HepG2 (cell line): ENCODE data around the gene ATP10A. TPM values are rescaled to one million over a fixed set of nuclear protein-coding genes. Genes with fewer than 3 reads are reported as not detected.

Experiments
- CEBPB ChIP-seq: IDR thresholded peaks from 2 replicates; pipeline ENCODE4 v1.6.1; 2011; ENCODE audit warnings: low read depth, low read length, improper control_type of control experiment, borderline replicate concordance
- CREM ChIP-seq, 2 experiments: sonication (generic) in 1 of 2; formaldehyde crosslinking in 1 of 2; IDR thresholded peaks; 2 replicates each; pipeline versions ENCODE4 v1.4.0 to v1.6.1; 2016 to 2020; ENCODE audit warnings: antibody characterized with exemption in 1 of 2, mild to moderate bottlenecking in 1 of 2, missing genetic modification reagents in 1 of 2
- PITX1 ChIP-seq: sonication (generic); formaldehyde crosslinking; IDR thresholded peaks from 2 replicates; pipeline ENCODE4 v1.5.1; 2020; ENCODE audit warnings: mild to moderate bottlenecking, missing genetic modification reagents
- PTBP1 ChIP-seq: fragments of 200-400 bp; formaldehyde crosslinking; IDR thresholded peaks from 2 replicates; pipeline ENCODE4 v1.6.1; 2018; ENCODE audit warnings: low read length, low read depth; ENCODE audit not compliant: poor library complexity, severe bottlenecking
- SMARCC2 ChIP-seq: fragments of 450-650 bp; IDR thresholded peaks from 2 replicates; pipeline ENCODE4 v1.6.1; 2017; ENCODE audit warnings: antibody characterized with exemption, mild to moderate bottlenecking
- SUZ12 ChIP-seq: fragments of 150-350 bp; IDR thresholded peaks from 2 replicates; pipeline ENCODE4 v1.6.1; 2014; ENCODE audit warnings: low read depth, low read length
- ZBTB20 ChIP-seq: sonication (generic); formaldehyde crosslinking; IDR thresholded peaks from 2 replicates; pipeline ENCODE4 v1.8.1; 2023; ENCODE audit warnings: missing genetic modification reagents, low read depth, mild to moderate bottlenecking, borderline replicate concordance
- ZNF264 ChIP-seq: sonication (generic); formaldehyde crosslinking; IDR thresholded peaks from 2 replicates; pipeline ENCODE4 v1.4.0; 2020; ENCODE audit warnings: missing genetic modification reagents
- ZNF367 ChIP-seq: sonication (generic); formaldehyde crosslinking; IDR thresholded peaks from 2 replicates; pipeline ENCODE4 v1.4.0; 2020; ENCODE audit warnings: missing genetic modification reagents, borderline replicate concordance
- ZNF672 ChIP-seq: sonication (generic); formaldehyde crosslinking; IDR thresholded peaks from 2 replicates; pipeline ENCODE4 v1.8.1; 2022; ENCODE audit warnings: missing genetic modification reagents
- ZNF687 ChIP-seq: sonication (generic); formaldehyde crosslinking; IDR thresholded peaks from 2 replicates; pipeline ENCODE4 v1.5.1; 2020; ENCODE audit warnings: mild to moderate bottlenecking, missing genetic modification reagents, moderate library complexity
- polyA plus RNA-seq, 8 experiments: library from polyadenylated mRNA; depleted of rRNA in 3 of 8; stranded (reverse) in 7 of 8; unstranded in 1 of 8; fragments of >200 nt; fragmentation: Illumina TruSeq in 4 of 8; extraction: Trizol in 4 of 8; gene quantifications; 2 replicates each; pipeline versions ENCODE4 v1.2.1 to v1.2.3, GENCODE V29; 2011 to 2016; ENCODE audit warnings: low read depth in 4 of 8, missing spikeins in 1 of 8, mixed read lengths in 1 of 8; ENCODE audit not compliant: insufficient read depth in 1 of 8
- total RNA-seq, 5 experiments: library from RNA; depleted of rRNA; stranded (reverse); fragments of >200 nt; fragmentation: Illumina TruSeq; extraction: Trizol; gene quantifications; 2 replicates each; pipeline ENCODE4 v1.2.3, GENCODE V29; 2016; ENCODE audit warnings: low read depth in 1 of 5
- TF ChIP-seq, protein P1 (sequence below): sonication (generic); formaldehyde crosslinking; IDR thresholded peaks from 2 replicates; pipeline ENCODE4 v1.5.0; 2020; ENCODE audit warnings: missing genetic modification reagents
- TF ChIP-seq, protein P2 (sequence below): sonication (generic); formaldehyde crosslinking; IDR thresholded peaks from 2 replicates; pipeline ENCODE4 v1.5.0; 2020; ENCODE audit warnings: mild to moderate bottlenecking, low read depth, missing genetic modification reagents, borderline replicate concordance
- TF ChIP-seq, protein P3 (sequence below): sonication (generic); formaldehyde crosslinking; IDR thresholded peaks from 2 replicates; pipeline ENCODE4 v1.5.0; 2020; ENCODE audit warnings: mild to moderate bottlenecking, missing genetic modification reagents, borderline replicate concordance

The ATP10A gene
- total and polyA plus RNA-seq, 2 of the 13 experiments (the other 11 are each of a cell fraction or from before 2014, with no cell fraction given): 0.58 to 4.2 TPM

GRCh38 chr15:25850154-25851111 is 12.7 kb downstream of the ATP10A start (continued):
- TF ChIP-seq SMARCC2: no peak
- no peak for TF ChIP-seq ZBTB20
- TF ChIP-seq CEBPB: no peak
- TF ChIP-seq, protein P1, sequence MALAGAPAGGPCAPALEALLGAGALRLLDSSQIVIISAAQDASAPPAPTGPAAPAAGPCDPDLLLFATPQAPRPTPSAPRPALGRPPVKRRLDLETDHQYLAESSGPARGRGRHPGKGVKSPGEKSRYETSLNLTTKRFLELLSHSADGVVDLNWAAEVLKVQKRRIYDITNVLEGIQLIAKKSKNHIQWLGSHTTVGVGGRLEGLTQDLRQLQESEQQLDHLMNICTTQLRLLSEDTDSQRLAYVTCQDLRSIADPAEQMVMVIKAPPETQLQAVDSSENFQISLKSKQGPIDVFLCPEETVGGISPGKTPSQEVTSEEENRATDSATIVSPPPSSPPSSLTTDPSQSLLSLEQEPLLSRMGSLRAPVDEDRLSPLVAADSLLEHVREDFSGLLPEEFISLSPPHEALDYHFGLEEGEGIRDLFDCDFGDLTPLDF (CRISPR knock-in tag): no peak
- no peak for TF ChIP-seq PTBP1
- TF ChIP-seq, protein P2, sequence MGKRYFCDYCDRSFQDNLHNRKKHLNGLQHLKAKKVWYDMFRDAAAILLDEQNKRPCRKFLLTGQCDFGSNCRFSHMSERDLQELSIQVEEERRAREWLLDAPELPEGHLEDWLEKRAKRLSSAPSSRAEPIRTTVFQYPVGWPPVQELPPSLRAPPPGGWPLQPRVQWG: no peak
- TF ChIP-seq PITX1 (CRISPR knock-in tag): no peak
- no peak for TF ChIP-seq ZNF367
- no peak for TF ChIP-seq ZNF672 (CRISPR knock-in tag)
- TF ChIP-seq, protein P3, sequence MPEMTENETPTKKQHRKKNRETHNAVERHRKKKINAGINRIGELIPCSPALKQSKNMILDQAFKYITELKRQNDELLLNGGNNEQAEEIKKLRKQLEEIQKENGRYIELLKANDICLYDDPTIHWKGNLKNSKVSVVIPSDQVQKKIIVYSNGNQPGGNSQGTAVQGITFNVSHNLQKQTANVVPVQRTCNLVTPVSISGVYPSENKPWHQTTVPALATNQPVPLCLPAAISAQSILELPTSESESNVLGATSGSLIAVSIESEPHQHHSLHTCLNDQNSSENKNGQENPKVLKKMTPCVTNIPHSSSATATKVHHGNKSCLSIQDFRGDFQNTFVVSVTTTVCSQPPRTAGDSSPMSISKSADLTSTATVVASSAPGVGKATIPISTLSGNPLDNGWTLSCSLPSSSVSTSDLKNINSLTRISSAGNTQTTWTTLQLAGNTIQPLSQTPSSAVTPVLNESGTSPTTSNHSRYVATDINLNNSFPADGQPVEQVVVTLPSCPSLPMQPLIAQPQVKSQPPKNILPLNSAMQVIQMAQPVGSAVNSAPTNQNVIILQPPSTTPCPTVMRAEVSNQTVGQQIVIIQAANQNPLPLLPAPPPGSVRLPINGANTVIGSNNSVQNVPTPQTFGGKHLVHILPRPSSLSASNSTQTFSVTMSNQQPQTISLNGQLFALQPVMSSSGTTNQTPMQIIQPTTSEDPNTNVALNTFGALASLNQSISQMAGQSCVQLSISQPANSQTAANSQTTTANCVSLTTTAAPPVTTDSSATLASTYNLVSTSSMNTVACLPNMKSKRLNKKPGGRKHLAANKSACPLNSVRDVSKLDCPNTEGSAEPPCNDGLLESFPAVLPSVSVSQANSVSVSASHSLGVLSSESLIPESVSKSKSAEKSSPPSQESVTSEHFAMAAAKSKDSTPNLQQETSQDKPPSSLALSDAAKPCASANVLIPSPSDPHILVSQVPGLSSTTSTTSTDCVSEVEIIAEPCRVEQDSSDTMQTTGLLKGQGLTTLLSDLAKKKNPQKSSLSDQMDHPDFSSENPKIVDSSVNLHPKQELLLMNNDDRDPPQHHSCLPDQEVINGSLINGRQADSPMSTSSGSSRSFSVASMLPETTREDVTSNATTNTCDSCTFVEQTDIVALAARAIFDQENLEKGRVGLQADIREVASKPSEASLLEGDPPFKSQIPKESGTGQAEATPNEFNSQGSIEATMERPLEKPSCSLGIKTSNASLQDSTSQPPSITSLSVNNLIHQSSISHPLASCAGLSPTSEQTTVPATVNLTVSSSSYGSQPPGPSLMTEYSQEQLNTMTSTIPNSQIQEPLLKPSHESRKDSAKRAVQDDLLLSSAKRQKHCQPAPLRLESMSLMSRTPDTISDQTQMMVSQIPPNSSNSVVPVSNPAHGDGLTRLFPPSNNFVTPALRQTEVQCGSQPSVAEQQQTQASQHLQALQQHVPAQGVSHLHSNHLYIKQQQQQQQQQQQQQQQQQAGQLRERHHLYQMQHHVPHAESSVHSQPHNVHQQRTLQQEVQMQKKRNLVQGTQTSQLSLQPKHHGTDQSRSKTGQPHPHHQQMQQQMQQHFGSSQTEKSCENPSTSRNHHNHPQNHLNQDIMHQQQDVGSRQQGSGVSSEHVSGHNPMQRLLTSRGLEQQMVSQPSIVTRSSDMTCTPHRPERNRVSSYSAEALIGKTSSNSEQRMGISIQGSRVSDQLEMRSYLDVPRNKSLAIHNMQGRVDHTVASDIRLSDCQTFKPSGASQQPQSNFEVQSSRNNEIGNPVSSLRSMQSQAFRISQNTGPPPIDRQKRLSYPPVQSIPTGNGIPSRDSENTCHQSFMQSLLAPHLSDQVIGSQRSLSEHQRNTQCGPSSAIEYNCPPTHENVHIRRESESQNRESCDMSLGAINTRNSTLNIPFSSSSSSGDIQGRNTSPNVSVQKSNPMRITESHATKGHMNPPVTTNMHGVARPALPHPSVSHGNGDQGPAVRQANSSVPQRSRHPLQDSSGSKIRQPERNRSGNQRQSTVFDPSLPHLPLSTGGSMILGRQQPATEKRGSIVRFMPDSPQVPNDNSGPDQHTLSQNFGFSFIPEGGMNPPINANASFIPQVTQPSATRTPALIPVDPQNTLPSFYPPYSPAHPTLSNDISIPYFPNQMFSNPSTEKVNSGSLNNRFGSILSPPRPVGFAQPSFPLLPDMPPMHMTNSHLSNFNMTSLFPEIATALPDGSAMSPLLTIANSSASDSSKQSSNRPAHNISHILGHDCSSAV: no peak
- no peak for TF ChIP-seq SUZ12
- TF ChIP-seq CREM (IDR thresholded peaks at IDR 0.05): peak; percentile 58
- TF ChIP-seq CREM (CRISPR knock-in tag; IDR thresholded peaks at IDR 0.05): no peak
- TF ChIP-seq ZNF264 (CRISPR knock-in tag): no peak
- peak; percentile 65 for TF ChIP-seq ZNF687 (CRISPR knock-in tag)
